Bronchial epithelial cell (primary cell): Measurements from ENCODE around the gene HCAR1. TPM values are rescaled to one million over a fixed set of nuclear protein-coding genes. Genes with fewer than 3 reads are reported as not detected.
"Not testable (repeated sequence)": the region's sequence is repeated elsewhere in the genome, so short reads cannot be mapped to it uniquely, and the experiment has no call there.

Experiments used
- DNase-seq: peaks from one replicate; pipeline ENCODE4 v3.0.0-alpha.2; 2010; ENCODE audit warnings: low read depth
- FAIRE-seq: peaks from 2 replicates; lab custom pipeline; 2011; peaks lifted over from hg19 to GRCh38; lab: Jason Lieb, UNC
- H3K27me3 ChIP-seq: 2 replicates; pipeline ENCODE4 v1.5.1; 2011; ENCODE audit warnings: low read length; ENCODE audit not compliant: control insufficient read depth, insufficient read depth
- H3K36me3 ChIP-seq: 2 replicates; pipeline ENCODE4 v1.5.1; 2011; ENCODE audit warnings: low read length; ENCODE audit not compliant: control insufficient read depth, insufficient read depth
- H3K4me3 ChIP-seq: 2 replicates; pipeline ENCODE4 v1.5.1; 2011; ENCODE audit warnings: mild to moderate bottlenecking, low read depth, low read length, control low read depth
- total RNA-seq: library from RNA; depleted of rRNA; stranded (reverse); fragments of >200 nt; gene quantifications from 2 replicates; pipeline ENCODE4 v1.2.1, GENCODE V29; 2014
- TF ChIP-seq, protein P1 (sequence below): IDR thresholded peaks from 2 replicates; pipeline ENCODE4 v1.5.1; 2011; ENCODE audit warnings: mild to moderate bottlenecking, moderate library complexity, low read length, control low read depth, inconsistent platforms; ENCODE audit not compliant: insufficient read depth, severe bottlenecking

The HCAR1 gene
- total RNA-seq, 1 donor from 2014 or later = under 0.01 TPM

DNA sequence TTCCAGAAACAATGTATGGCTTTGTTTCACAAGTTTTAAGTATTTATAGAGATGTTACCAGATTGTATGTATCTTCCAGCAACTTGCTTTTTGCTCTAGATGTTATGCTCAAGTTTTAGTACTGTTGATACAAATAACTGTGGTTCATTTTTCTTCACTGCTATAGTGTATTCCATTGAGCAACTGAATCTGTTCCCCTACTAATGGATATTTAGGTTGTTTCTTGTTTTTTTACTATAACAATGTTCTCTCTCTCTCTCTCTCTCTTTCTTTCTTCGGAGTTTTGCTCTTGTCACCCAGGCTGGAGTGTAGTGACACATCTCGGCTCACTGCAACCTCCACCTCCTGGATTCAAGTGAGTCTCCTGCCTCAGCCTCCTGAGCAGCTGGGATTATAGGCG lies 44.1 kb downstream of the HCAR1 start:
- FAIRE-seq (no peak), DNase-seq (no peak)
- H3K36me3 ChIP-seq = no peaks in the 10 kb centered on the region

DNA sequence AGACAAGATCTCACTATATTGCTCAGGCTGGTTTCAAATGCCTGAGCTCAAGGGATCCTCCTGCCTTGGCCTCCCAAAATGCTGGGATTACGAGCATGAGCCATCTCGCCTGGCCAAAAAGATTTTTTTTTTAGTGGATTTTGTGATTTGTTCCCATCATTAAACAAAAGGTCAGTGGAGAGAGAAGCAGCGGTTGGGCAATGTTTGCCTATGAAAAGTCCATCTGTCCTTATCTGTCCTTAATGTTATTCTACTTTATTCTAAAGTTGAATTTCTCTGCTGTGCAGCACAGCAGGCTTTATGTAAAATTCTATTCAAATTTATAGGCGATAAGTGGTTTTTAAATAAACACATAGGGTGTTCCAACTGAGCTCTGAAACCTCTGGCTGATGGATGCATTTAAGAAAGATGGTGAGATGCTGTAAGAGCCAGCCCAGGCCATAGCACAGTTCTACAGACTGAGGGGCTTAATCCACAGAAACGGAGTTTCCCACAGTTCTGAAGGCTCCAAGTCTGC lies 46.3 kb downstream of the HCAR1 start:
- DNase-seq (no peak), FAIRE-seq (no peak)
- H3K27me3 ChIP-seq = no peaks in the 10 kb centered on the region
- no peaks in the 10 kb centered on the region for H3K36me3 ChIP-seq
- TF ChIP-seq, protein P1, sequence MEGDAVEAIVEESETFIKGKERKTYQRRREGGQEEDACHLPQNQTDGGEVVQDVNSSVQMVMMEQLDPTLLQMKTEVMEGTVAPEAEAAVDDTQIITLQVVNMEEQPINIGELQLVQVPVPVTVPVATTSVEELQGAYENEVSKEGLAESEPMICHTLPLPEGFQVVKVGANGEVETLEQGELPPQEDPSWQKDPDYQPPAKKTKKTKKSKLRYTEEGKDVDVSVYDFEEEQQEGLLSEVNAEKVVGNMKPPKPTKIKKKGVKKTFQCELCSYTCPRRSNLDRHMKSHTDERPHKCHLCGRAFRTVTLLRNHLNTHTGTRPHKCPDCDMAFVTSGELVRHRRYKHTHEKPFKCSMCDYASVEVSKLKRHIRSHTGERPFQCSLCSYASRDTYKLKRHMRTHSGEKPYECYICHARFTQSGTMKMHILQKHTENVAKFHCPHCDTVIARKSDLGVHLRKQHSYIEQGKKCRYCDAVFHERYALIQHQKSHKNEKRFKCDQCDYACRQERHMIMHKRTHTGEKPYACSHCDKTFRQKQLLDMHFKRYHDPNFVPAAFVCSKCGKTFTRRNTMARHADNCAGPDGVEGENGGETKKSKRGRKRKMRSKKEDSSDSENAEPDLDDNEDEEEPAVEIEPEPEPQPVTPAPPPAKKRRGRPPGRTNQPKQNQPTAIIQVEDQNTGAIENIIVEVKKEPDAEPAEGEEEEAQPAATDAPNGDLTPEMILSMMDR = no peak
- no peak overlapping the region for H3K4me3 ChIP-seq

More for the DNA sequence above, 44.1 kb downstream of the HCAR1 start:
- Histone ChIP-seq H3K27me3 (no peaks in the 10 kb centered on the region), H3K4me3 (no peak overlapping the region)
- TF ChIP-seq, protein P1 = no peak

DNA sequence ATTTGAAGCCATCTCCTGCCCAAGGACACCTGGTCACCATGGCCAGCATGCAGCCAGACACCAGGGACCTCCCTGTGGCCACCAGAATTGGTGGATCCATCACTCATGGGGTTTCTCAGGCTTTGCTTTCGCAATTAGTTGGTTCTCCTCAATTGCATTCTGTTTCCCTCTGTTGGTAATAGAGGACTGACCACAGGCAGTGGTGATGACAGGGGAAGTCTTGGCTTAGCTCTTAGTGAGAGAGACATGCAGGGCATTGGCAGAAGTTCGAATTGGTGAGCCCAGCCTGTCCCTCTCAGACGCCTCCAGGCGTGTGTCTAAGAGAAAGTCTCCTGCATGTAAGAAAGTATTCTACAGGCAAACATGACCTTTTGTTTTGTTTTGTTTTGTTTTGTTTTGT lies 48.8 kb downstream of the HCAR1 start:
- Histone ChIP-seq H3K4me3 (no peak overlapping the region), H3K36me3 (no peaks in the 10 kb centered on the region), H3K27me3 (no peaks in the 10 kb centered on the region)
- TF ChIP-seq, protein P1 = no peak
- no peak for DNase-seq
- FAIRE-seq = no peak

DNA sequence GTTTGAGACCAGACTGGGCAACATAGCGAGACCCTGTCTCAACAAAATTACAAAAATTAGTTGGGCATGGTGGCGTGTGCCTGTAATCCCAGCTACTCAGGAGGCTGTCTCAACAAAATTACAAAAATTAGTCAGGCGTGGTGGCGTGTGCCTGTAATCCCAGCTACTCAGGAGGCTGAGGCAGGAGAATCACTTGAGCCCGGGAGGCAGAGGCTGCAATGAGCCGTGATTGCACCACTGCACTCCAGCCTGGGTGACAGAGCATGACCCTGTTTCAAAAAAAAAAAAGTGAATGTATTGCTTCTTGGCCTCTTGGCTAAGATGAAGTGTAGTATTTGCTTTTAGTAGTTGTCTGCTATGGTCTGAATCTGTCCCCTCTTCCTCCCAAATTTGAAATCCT lies 49.7 kb downstream of the HCAR1 start:
- not testable (repeated sequence) for DNase-seq, H3K36me3 ChIP-seq, FAIRE-seq, H3K4me3 ChIP-seq, H3K27me3 ChIP-seq

DNA sequence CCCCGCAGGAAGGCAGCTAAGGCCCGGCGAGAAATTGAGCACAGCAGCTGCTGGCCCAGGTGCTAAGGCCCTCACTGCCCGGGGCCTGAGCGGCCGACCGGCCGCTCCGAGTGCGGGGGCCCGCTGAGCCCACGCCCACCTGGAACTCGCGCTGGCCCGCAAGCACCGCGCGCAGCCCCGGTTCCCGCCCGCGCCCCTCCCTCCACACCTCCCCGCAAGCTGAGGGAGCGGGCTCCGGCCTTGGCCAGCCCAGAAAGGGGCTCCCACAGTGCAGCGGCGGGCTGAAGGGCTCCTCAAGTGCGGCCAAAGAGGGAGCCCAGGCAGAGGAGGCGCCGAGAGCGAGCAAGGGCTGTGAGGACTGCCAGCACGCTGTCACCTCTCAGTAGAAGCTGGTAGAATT lies 53.9 kb downstream of the HCAR1 start:
- not testable (repeated sequence) for H3K36me3 ChIP-seq, H3K27me3 ChIP-seq, DNase-seq, H3K4me3 ChIP-seq, FAIRE-seq

Other genes with a start within 250 kb of the HCAR1 start
- 12.9 and 15.6 TPM in 2 replicates for gene ZCCHC8, start 229.9 kb downstream of the HCAR1 start, total RNA-seq
- 22.6 and 44.0 TPM in 2 replicates for gene RSRC2, start 203.9 kb downstream of the HCAR1 start, total RNA-seq
- gene KNTC1, start 203.6 kb downstream of the HCAR1 start, total RNA-seq = 6.8 and 7.6 TPM in 2 replicates
- 1.6 and 3.3 TPM in 2 replicates for gene HCAR2, start 27.5 kb downstream of the HCAR1 start, total RNA-seq
- gene HCAR3, start 14.0 kb downstream of the HCAR1 start, total RNA-seq = 0.26 and 0.77 TPM in 2 replicates
- gene DENR, start 22.0 kb upstream of the HCAR1 start, total RNA-seq = 35.3 and 49.7 TPM in 2 replicates
- 0.79 and 1.2 TPM in 2 replicates for gene CCDC62, start 43.7 kb upstream of the HCAR1 start, total RNA-seq
- gene HIP1R, start 104.6 kb upstream of the HCAR1 start, total RNA-seq = 36.1 TPM in 2 replicates
- gene VPS37B, start 165.3 kb upstream of the HCAR1 start, total RNA-seq = 22.7 and 25.0 TPM in 2 replicates
- gene ABCB9, start 235.6 kb upstream of the HCAR1 start, total RNA-seq = 2.3 and 3.4 TPM in 2 replicates
- gene OGFOD2, start 244.4 kb upstream of the HCAR1 start, total RNA-seq = 15.0 and 17.0 TPM in 2 replicates
- 158 and 237 TPM in 2 replicates for gene ARL6IP4, start 249.8 kb upstream of the HCAR1 start, total RNA-seq